ENCODE results near the gene SEMA3A.

SEMA3A gene

DNA sequence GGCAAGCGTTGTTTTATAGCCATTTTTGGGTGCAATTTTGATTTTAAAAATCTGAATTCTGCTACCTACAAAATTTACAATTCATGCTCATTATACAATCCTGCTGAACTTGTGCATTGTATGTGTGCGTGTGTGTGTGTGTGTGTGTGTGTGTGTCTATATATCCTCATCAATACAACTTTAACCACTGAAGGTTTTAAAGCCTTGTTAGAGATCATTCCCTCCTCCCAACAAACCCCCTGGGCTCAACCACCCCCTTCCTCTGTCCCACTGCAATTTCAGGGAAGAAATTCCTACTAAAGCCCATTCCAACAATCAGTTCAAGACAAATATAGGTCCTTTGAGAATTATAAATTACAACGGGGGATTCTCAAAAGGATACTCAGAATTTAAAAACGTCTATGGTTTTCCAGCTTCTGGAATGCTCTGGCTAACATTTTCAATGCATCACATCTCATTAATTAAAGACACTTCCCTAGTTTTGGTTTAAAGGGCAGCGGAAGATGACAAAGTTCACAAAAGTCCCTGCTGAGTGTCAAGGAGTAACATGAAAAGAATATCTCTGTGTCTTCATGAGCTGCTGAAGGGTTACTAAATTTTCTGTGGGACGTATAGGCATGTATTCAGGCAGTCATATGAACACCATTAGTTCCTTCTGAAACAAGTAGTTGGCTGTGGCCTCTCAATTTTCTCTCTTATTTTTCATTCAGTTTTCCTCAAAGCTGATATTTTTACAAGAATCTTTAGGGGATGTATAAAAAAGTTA, 889 bp upstream of the SEMA3A start:
- DNase-seq (ENCODE audit: low read depth in 2 of 2) = no peak

DNA sequence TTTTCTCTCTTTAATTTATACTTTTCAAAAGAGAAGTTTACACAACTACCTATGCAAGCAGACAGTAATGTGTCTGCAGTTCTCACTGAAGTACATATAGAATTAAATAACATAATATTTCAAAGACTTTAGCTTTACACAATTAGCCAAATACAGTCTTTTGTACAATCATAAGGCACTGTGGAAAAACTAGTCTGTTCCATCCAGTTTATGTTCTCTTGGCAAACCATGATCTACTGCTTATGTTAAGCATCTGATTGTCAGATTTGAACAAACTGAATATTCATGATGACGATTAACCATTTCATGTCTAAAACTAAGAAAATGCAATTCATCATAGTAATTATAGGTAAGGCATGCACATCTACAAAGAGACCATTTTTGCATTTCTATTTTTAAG, 842 bp downstream of the SEMA3A start:
- no peak for DNase-seq (ENCODE audit: low read depth in 2 of 2)

DNA sequence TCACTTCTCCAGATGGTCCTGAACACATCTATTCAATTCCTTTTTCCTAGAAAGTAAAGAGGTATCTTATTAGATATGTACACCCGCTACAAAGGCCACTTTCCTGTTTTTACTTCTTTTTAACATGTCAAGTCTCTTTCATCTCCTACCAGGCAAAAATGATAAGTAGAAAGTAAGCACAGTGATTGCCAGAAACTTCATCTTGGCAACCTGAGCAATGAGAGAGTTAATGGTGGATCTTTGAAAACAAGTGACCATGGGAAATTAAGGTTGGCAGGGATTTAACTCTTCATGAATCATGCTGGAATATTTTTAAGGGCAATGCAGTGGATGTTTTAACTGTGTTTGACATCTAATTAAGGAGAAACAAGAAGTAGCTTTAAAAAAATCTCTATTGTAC, 2.7 kb downstream of the SEMA3A start:
- no peak for DNase-seq (ENCODE audit: low read depth in 2 of 2)

DNA sequence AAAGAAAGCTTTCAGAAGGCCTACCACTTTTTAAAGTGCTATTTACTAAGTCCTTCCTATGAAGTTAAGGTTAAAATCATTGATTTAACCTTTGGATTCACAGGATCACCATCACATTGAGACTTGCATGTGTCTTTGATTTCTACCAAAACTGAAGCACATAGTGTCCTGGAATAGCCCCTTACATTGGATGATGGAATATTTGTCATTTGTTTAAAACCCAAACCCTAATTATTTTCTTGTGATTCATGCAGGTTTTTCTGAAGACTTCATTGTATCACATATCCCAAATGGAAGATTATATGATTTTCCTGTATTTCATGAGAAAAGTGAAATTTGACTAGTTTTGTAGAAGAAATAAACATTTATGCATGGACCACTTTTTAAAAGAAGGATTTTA, 3.3 kb downstream of the SEMA3A start:
- no peak for DNase-seq (ENCODE audit: low read depth in 2 of 2)

DNA sequence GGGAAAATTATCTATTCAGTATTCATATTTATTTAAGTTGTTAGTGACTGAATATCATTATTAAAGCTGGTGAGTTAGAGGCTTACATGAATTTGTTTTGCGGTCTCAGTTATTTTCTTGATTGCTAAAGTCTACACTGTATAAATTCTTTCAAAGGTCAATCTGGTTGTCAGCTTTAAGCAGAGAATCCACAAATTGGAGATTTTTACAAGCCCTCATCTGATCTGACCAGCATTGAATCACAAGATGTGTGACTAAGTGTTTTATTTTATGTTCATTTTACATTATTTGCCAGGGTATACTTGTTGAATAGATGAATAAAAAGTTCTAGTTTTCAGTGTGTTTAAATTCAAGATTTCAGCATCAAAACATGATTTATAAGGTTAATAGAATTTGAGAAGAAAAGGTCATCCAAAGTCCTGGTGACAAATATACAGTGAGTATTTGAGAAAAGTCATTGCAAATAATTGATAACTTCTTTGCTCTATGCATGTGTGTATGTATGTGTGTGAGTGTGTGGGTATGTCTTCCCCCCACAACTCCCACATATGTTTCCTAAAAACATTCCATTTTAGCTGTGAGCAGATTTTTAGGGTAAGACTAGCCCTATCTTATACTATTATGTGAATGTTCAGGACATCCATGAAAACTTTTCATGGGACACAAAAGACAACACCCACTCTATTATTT, 4.4 kb downstream of the SEMA3A start:
- no peak for DNase-seq (ENCODE audit: low read depth in 2 of 2)

DNA sequence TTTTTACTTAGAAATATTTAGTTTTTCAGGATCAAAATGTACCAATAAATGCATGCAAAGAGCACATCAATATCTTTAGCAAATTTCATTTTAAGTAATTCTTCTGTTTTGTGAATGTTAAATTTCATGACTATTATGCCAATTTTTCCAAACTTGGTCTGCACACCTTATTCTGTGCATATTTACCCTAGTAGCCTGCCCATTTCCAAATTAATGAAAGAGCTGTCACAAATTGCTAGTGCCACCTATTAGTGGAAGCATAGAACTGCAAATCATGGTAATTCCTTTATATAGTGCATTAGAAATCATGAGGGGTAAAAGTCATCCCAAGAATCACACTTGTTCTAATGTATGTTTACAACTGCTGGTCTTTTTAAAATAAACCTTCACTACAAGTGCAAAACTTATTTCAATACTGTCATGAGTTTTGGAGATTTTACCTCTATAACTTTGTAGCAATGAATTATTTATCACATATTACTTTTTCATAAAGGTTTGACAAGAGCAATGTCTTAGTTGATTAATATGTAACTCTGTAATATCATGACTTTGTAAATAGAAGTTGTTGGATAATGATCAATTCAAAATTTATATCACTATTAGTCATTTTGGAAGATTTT, 5.7 kb downstream of the SEMA3A start:
- no peak for DNase-seq (ENCODE audit: low read depth in 2 of 2)

DNA sequence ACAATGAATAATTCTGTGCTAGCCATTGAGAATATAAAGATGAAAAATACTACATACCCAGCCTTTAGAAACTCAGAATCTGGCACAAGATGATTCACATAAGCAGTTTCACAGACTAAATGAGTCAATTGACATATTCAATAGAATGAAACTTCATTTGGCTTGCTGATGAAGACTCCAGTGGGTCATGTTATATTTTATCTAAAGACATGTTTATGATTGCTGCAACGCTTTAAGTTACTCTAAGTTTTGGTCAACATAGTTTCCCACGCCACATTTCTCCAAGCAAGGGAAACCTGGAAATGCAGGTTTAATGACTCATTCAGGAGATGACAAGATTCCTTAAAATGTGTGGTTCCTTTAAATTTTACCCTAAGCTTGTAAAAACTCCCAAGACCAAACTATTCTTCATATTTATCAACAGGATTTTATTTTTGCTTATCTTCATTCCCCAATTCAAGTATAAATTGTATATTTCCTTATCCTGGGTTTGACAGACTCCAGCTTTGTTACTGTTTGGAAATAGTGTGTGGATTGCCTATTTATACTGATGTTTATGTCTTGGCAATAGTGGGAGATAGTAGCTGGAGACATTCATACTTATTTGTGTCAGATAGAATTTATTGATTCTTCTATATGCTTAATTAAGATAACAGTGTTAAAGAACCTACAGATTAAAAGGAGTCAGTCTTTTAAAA, 6.6 kb downstream of the SEMA3A start:
- DNase-seq (ENCODE audit: low read depth in 2 of 2) = no peak

DNA sequence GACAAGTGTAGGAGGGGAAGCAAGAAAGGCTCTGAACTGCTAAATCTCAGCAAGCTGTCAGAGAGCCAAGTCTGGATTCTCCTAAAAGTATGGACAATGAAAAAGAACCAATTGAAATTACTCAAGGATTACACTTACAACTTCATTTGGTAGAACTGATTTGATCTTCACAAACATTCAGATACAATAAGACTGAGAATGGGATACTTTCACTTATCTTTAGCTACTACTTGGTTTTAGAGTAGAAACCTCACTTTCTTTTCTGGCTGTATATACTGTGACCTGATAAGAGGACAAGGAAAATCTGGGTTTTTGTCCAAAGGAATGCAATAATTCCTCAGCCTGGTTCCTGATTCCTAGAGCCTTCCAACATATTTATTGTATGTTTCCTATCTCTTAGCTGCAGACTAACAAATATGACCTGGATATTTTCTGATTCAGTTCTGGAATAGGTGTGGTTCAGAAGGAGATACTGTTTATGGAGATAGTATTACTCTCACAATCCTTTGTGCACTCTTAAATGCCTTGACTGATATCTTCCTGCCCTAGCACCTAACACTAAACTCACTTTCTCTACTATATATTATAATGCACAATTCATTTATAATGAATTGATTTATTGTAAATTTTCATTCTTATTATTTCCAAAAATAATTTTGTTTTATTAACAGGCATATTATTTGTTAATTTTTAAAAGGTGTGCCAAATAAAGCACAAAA, 7.3 kb downstream of the SEMA3A start:
- DNase-seq (ENCODE audit: low read depth in 2 of 2) = no peak

DNA sequence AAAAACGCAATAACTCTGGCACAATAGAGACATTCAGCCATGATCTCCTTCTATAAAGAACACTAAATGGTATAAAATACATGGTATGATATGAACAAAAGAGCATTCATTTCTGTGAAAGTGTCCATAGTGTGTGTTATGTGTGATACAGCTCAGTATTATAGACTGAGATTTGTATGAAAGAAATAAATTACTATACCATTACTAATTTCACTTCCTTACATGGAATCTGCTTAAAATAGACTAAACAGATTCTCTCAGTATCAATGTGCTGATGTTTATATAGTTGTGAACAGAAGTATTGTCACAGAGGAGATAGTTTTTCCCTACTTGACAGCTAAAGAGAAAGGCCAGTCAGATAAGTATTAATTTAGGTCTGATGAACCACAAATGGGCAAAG, 10.8 kb downstream of the SEMA3A start:
- no peak for DNase-seq (ENCODE audit: low read depth in 2 of 2)

DNA sequence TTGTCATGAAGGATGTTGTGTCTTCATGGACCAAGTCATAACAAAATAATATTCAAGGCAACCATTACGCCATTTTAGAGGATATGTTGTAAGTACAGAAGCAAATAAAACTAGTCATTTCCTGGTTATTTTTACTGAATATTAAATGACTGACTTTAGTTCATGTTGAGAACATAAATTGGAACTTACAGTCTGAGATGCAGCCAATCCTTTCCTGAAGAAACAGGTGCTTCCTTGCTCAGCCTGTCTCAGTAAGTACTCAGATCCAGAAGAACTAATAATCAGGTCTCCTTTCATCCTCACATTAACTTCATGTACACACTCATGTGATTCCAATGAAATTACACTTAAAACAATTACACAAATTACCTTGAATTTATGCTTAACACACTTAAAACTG, 12.3 kb downstream of the SEMA3A start:
- no peak for DNase-seq (ENCODE audit: low read depth in 2 of 2)

DNA sequence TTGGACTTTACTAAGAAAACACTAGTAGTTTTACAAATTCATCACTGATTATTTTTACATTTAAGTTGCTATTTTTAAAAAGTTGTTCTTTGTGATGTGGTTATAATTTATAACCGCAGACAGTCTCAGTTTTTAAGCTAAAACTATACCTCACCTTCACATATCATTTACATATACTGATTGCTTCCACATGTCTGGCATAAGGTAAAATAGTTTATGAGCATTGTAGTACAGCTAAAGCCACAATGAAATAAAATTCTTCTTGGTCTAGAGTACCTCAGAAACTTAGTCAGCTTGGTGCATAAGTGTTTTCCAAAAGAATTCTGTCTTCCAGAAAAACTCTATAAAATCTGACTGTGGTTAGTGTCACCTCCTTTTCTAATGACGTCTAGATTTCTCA, 13.0 kb downstream of the SEMA3A start:
- no peak for DNase-seq (ENCODE audit: low read depth in 2 of 2)

DNA sequence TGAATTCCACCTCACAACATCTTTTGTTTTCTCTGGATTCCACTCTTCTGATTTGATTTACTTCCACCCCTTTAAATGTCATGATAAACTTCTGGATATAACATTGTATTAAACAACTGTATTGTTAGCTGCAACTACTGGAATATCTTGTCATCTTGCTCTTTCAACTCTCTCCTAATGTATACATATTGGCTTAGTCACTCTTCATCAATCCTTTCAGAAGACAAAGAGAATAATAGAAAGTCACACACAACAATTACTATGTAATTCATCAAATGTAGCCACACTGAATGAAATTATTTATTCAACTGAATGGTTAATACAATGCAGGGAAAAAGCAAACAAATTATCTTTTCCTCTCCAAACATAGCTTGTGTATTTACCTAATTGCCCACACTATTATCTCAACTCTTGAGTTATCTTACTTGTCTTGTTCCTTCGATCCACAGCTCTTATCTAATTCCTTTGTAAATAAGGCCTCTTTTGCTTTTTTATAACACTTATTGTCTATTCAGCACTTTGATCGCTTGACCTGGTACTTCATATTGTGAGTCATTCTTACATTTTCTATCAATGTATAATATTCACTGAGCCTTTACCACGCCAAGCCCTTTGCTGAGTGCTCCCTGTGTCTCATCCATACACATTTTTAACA, 16.7 kb downstream of the SEMA3A start:
- no peak for DNase-seq (ENCODE audit: low read depth in 2 of 2)

DNA sequence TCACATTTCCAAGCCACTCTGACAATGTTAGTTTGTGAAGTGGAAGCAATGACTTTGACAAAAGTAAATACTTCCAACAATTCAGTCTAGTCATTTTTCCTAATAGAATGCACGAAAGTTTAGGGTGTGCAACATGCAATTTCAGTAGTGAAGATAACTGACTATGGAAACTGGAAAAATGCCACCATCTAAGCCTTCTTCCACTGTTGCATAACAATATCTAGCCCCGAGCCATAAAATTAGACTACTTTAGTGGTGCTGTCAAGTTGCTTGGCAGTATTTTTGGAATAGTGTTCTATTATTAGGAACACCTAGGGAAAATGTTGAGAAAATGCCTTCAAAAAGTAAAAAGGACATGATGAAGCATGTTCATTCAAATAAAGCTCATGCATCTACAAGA, 17.9 kb downstream of the SEMA3A start:
- DNase-seq (ENCODE audit: low read depth in 2 of 2) = no peak

DNA sequence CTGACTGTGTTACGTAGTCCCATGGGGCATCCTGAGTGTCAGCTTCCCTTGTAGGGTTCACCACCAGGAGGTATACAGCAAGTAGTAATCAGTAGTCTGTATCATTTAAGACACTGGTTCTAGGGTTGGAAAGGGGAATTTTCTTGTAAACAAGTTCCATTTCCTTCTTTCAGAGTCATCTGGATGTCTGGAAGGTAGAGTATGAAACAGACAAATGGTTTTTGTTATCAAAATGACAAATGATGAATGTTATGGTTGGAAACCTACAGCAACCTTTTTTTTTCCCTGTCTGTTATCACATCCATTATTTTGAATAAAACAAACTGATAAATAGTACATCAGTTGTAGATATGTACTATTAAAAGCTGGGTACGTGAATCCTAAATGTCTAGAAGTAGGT, 19.1 kb downstream of the SEMA3A start:
- DNase-seq (ENCODE audit: low read depth in 2 of 2) = no peak

DNA sequence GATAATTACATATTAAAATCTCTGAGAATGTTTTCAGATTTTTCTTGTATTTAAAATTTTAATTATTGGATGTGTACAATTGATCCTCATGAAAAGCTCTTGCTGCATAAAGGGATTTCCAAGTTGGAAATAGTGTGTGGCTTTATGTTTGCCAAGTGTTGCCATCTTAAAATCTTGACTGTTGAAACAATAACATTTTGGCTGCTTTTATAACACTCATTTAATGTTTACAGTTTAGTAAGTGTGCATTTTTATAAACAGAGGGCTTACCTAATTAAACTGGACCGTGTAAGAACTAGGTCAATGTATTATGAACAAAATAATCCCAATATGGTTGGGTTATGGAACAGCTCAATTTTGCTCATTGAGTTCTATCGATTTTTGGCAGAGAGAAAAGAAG, 23.9 kb downstream of the SEMA3A start:
- no peak for DNase-seq (ENCODE audit: low read depth in 2 of 2)

DNA sequence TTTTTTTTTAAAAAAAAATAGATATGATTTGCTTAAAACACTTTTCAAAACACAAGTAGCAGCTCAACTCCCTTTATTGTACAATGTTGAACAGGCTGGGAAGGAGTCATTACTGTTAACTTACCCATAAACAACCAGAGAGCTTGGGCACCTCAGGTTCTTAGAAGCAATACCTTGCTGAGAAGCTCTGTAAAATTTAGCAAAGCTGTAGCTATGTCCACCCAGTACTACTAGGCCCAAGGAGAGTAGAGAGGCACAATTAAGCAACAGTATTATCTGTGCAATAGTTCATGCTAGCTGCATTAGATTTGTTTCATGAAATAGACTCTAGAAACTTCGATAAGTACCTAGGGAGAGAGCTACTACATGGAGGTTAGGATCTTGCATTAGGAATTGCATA, 32.0 kb downstream of the SEMA3A start:
- DNase-seq (ENCODE audit: low read depth in 2 of 2) = no peak

DNA sequence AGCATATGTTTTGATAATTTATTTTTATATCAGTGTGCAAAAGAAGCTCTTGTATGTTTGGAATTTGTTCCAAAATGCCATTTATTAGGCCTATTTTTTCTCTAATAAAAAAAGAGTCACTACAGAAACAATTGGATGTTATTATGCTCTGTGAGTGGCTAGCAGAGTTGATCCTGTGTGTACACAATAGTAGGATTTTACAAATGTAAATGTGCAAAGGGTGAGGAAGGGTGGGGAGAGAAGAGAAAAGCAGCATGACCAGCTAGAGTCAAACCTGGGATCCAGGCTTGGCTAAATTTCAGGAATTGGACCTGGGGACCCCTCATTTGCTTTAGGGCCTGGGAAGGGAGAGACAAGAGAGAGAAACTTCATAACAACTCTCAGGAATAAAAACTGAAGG, 32.5 kb downstream of the SEMA3A start:
- no peak for DNase-seq (ENCODE audit: low read depth in 2 of 2)

DNA sequence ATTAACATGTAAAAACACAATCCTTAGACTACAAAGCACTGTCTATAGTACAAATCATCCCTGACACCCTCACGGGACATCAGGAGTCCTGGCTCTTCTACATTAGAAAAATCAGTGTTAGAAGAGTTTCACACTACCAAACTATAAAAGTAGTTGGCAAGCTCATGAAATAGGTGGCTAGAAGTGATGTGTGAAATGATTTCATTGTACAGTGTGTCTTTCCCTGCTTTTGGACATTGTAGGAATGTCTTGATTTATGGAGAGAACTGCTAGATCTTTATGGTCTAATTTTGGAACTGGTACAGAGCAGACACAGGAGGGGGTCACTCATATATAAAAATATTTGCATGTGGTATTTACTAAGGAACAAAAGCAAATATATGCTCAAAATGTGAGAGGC, 33.2 kb downstream of the SEMA3A start:
- DNase-seq (ENCODE audit: low read depth in 2 of 2) = no peak

DNA sequence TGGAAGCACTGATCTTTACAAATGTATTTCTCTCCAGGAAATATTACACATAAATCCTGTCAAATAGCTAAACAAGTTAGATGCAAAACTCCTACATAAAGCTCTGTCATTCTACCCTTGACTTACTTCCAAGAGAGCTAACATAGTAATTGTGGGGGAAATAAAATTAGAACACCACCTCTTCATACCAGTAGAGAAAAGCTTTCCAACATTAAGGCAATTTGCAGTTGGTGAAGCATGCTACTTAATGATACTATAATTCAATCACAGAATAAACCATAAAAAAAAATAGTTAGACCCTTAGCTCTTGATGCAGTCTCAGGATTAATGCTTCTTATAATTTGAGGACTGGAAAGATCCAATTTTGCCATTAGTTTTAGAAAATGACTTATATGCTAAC, 35.2 kb downstream of the SEMA3A start:
- DNase-seq (ENCODE audit: low read depth in 2 of 2) = no peak

DNA sequence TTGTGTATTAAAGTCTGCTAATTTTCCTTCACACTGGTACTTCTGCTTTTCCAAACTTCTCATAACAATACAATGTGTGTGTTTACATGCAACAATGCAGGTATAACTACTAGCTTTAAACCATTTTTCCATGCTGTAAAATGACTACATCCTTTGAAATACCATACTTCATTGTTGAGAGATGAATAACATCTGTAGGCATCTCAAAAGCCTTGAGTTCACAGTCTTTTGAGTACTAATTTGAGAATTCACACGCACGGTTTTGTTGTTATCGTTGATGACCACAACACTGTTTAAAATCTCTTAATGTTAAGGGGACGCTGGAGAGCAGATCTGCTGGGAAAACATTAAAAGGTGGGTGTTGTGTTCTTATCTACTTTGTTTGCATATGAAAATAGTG, 37.4 kb downstream of the SEMA3A start:
- no peak for DNase-seq (ENCODE audit: low read depth in 2 of 2)

DNA sequence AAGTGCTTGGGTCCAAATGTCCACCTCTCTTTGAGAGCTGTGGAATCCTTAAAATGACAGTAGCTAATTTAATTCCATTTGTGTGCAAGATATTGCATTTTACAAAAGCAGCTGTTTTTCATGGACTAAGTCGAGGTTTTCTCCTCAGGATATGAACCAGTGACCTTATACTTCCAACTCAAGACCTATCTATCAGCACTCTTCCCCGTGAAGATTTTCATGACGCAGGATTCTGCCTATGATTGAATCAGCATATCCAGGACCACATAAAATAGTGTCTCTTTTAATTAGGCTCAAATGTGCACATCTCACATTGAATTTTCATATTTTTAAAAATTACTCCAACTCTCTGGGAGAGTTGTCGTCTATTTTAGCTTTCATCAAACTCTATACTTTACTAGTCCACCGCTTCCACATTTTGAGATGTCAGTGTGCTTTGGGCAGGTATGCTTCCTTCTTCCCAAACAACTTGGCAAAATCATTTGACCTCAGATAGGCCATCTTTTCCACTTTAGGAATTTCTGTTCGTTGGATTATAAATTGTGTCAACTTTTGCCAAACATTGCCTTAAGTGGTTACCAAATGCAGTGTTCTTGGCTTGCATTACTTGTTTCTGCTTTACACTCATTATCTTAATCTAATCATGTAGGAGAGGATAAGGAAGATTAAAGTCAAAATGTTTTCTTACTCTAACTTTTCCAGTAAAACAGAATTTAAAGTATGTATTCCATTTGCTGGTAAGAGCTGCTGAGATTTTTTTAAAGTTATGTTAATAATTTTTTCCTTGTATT, 39.4 kb downstream of the SEMA3A start:
- no peak for DNase-seq (ENCODE audit: low read depth in 2 of 2)

Measured in activated CD4-positive, alpha-beta T cell treated with anti-CD3 and anti-CD28 coated beads for 24 hours (primary cell).